ENCODE results near the gene PLEKHJ1.

DNA sequence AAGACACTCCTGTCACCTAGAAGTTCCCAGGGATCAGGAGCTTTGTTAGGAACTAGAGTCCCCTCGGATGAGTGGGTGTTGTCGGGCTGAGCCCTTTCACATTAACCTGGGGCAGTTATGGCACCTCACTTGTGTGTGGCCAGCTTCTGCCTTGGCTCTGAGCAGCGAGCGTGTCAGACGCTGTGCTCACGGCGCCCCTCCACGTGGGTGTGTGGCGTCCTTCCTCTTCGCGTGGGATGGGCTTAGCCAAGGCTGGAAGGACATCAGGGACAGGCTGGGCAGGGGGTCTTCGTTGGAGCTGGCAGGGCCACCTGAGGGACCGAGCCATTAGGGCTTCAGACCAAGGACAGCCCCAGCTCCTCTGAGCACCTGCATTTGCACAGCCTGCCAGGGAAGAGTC, 49.0 kb downstream of the PLEKHJ1 start:
- TF ChIP-seq CTCF (IDR thresholded peaks at IDR 0.05) = no peak
- no peak for TF ChIP-seq POLR2A (IDR thresholded peaks at IDR 0.05)
- TF ChIP-seq EP300 (IDR thresholded peaks at IDR 0.05) = no peak
